Endothelial cell of umbilical vein (primary cell): ENCODE measurements around the gene AGTPBP1.
A peak's percentile ranks its signal among the peaks of the same experiment; 100 is the strongest.

ENCODE experiments used
- EZH2 ChIP-seq: IDR thresholded peaks from 2 replicates; pipeline ENCODE4 v1.6.1; 2012; ENCODE audit warnings: borderline replicate concordance, low read depth, mild to moderate bottlenecking, moderate library complexity, low read length, inconsistent platforms; ENCODE audit not compliant: severe bottlenecking
- FOS ChIP-seq: IDR thresholded peaks from 2 replicates; pipeline ENCODE4 v1.6.1; 2011; ENCODE audit warnings: mild to moderate bottlenecking, low read length, moderate library complexity, borderline replicate concordance; ENCODE audit not compliant: insufficient read depth
- GATA2 ChIP-seq: IDR thresholded peaks from 2 replicates; pipeline ENCODE4 v1.7.0; 2011; ENCODE audit warnings: low read depth, mild to moderate bottlenecking, moderate library complexity, mixed read lengths, low read length; ENCODE audit not compliant: insufficient read length, insufficient read depth
- JUN ChIP-seq: IDR thresholded peaks from 2 replicates; pipeline ENCODE4 v1.6.1; 2011; ENCODE audit warnings: borderline replicate concordance, low read depth; ENCODE audit not compliant: insufficient read length, insufficient read depth
- MYC ChIP-seq: IDR thresholded peaks from one replicate; pipeline ENCODE4 v1.6.1; 2011; ENCODE audit warnings: mild to moderate bottlenecking, low read depth, low read length
- POLR2A ChIP-seq: IDR thresholded peaks from 2 replicates; pipeline ENCODE4 v1.6.1; 2012; ENCODE audit warnings: low read depth, mild to moderate bottlenecking, control low read depth, low read length
- POLR2AphosphoS5 ChIP-seq: IDR thresholded peaks from 2 replicates; pipeline ENCODE4 v1.6.1; 2012; ENCODE audit warnings: low read depth, mild to moderate bottlenecking, control low read depth, low read length, moderate library complexity; ENCODE audit not compliant: insufficient read depth
- TF ChIP-seq, protein P1 (sequence below), 2 donors: IDR thresholded peaks; 1 replicate in 1 of 2; 2 replicates in 1 of 2; pipeline ENCODE4 v1.5.1; 2011; ENCODE audit warnings: low read length in 2 of 2, mild to moderate bottlenecking in 2 of 2, moderate library complexity in 2 of 2, control low read depth in 1 of 2, inconsistent platforms in 1 of 2, low read depth in 1 of 2; ENCODE audit not compliant: insufficient read depth in 1 of 2; ENCODE audit errors: extremely low read depth in 1 of 2
- TF ChIP-seq, protein P2 (sequence below): IDR thresholded peaks from 2 replicates; pipeline ENCODE4 v1.6.1; 2011; ENCODE audit not compliant: insufficient read depth, insufficient read length

DNA sequence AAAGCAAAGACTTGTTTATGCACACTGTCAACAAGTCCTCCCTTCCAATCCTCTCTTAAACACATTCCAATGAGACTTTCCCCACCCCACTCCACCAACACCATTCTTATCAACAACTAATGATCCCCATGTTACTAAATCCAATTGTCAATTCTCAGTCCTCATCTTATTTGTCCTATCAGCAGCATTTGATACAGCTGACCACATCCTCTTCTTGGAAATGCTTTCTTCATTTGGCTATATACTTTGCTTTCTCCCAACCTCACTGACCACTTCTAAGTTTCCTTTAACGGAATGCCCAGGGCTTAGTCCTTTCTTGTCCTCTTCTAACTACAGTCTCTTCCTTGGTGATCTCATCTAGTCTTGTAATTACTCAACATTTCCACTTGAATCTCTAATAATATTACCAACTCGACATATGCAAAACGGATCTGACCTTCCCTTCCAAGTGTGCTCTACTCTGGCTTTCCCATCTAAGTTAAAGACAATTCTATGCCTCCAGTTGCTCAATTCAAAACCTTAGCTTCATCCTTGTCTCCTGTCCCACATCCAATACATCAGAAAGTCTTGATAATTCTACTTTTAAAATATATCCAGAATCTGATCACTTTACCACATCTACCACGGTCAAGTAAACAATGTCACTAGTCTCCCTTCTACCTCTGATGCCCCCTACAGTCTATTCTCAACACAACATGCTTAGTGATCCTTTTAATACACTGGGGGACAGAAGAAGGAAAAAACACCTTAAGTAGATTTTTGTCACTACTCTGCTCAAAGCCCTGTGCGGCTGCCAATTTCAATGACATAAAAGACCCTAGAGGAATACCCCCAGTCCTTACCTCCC, 25.5 kb downstream of the AGTPBP1 start:
- TF ChIP-seq, protein P1, sequence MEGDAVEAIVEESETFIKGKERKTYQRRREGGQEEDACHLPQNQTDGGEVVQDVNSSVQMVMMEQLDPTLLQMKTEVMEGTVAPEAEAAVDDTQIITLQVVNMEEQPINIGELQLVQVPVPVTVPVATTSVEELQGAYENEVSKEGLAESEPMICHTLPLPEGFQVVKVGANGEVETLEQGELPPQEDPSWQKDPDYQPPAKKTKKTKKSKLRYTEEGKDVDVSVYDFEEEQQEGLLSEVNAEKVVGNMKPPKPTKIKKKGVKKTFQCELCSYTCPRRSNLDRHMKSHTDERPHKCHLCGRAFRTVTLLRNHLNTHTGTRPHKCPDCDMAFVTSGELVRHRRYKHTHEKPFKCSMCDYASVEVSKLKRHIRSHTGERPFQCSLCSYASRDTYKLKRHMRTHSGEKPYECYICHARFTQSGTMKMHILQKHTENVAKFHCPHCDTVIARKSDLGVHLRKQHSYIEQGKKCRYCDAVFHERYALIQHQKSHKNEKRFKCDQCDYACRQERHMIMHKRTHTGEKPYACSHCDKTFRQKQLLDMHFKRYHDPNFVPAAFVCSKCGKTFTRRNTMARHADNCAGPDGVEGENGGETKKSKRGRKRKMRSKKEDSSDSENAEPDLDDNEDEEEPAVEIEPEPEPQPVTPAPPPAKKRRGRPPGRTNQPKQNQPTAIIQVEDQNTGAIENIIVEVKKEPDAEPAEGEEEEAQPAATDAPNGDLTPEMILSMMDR (IDR thresholded peaks at IDR 0.05; ENCODE audit: extremely low read depth in 1 of 2, insufficient read depth in 1 of 2, low read depth in 1 of 2, low read length in 2 of 2), result peak in 1 of 2 donors; percentile 3
- TF ChIP-seq POLR2AphosphoS5, result no peak
- no peak for TF ChIP-seq EZH2
- no peak for TF ChIP-seq GATA2
- TF ChIP-seq POLR2A, result no peak
- TF ChIP-seq MYC, result no peak
- TF ChIP-seq JUN, result no peak
- no peak for TF ChIP-seq FOS
- TF ChIP-seq, protein P2, sequence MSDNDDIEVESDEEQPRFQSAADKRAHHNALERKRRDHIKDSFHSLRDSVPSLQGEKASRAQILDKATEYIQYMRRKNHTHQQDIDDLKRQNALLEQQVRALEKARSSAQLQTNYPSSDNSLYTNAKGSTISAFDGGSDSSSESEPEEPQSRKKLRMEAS, result no peak
